Neural progenitor cell (in vitro differentiated cells): ENCODE results near the gene MBP.

ENCODE experiments used
- CTCF ChIP-seq: fragments of 200-600 bp; sonication (generic); IDR thresholded peaks from 2 replicates; pipeline ENCODE4 v1.5.1; 2017; ENCODE audit warnings: antibody characterized with exemption, mild to moderate bottlenecking
- EZH2 ChIP-seq: fragments of 200-600 bp; sonication (generic); IDR thresholded peaks from 2 replicates; pipeline ENCODE4 v1.6.1; 2017; ENCODE audit warnings: antibody characterized with exemption, mild to moderate bottlenecking, moderate library complexity
- EZH2phosphoT487 ChIP-seq: fragments of 200-600 bp; sonication (generic); IDR thresholded peaks from 2 replicates; pipeline ENCODE4 v1.6.1; 2017; ENCODE audit warnings: antibody characterized with exemption

- no peak for TF ChIP-seq CTCF
- no peak for TF ChIP-seq EZH2phosphoT487
- no peak for TF ChIP-seq EZH2
These were observed 175.9 kb downstream of the MBP start for GRCh38 chr18:76956648-76957047.
